HFFc6 (cell line): Measurements from ENCODE around the gene NLK. TPM values are rescaled to one million over a fixed set of nuclear protein-coding genes. Genes with fewer than 3 reads are reported as not detected.
A peak's percentile ranks its signal among the peaks of the same experiment; 100 is the strongest.
"Not testable (repeated sequence)": the region's sequence is repeated elsewhere in the genome, so short reads cannot be mapped to it uniquely, and the experiment has no call there.

ENCODE experiments used
- DNase-seq: peaks from one replicate; pipeline ENCODE4 v3.0.0-alpha.2; 2018
- H3K27ac Mint-ChIP-seq: 2 replicates; pipeline ENCODE4 v1.8.0; 2020; ENCODE audit warnings: mild to moderate bottlenecking, mixed read lengths
- H3K27me3 Mint-ChIP-seq: 2 replicates; pipeline ENCODE4 v1.8.0; 2021; ENCODE audit warnings: mild to moderate bottlenecking, moderate library complexity, mixed read lengths; ENCODE audit not compliant: insufficient read depth
- H3K36me3 Mint-ChIP-seq: 2 replicates; pipeline ENCODE4 v1.8.0; 2021; ENCODE audit warnings: low read depth, mixed read lengths
- H3K4me1 Mint-ChIP-seq: 2 replicates; pipeline ENCODE4 v1.8.0; 2020; ENCODE audit warnings: low read depth, mixed read lengths
- H3K4me3 Mint-ChIP-seq: 2 replicates; pipeline ENCODE4 v1.8.0; 2020; ENCODE audit warnings: mild to moderate bottlenecking, moderate library complexity, mixed read lengths
- H3K9me3 Mint-ChIP-seq: 2 replicates; pipeline ENCODE4 v1.8.0; 2020; ENCODE audit warnings: mild to moderate bottlenecking, mixed read lengths
- total RNA-seq, 6 experiments: library from RNA; stranded (reverse); fragmentation: NEBNext Ultra II Directional; extraction: Animal tissue kit (Norgen Biotek cat#: 25700); gene quantifications; 2 replicates in 1 of 6; 3 replicates in 5 of 6; pipeline ENCODE4 v1.2.3, GENCODE V29; 2021
- TF ChIP-seq, protein P1 (sequence below): fragments of 200-600 bp; sonication (generic); IDR thresholded peaks from 2 replicates; pipeline ENCODE4 v1.5.0; 2021; ENCODE audit warnings: antibody characterized with exemption, mild to moderate bottlenecking

Gene NLK
- total RNA-seq, 6 experiments from 2014 or later: 18.5 to 25.3 (median 22.1) TPM

DNA sequence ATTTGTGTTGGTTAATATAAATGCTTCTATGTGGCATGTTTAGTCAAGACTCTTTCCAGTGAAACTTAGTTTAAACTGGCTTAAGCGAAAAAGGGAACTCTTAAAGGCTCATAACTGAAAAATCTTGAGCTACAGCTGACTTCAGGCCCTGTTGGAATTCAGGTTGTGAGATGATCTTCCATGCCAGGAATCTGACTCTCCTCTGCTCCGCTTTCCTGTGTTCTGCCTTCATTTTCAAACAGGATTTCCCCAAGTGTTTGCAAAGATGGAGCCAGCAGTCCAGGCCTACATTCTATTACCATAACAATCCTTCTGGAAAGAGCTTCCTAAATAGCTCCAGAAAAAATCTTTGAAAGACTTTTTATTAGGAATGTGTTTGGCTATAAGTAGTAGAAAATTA lies 134.9 kb downstream of the NLK start:
- DNase-seq: no peak

DNA sequence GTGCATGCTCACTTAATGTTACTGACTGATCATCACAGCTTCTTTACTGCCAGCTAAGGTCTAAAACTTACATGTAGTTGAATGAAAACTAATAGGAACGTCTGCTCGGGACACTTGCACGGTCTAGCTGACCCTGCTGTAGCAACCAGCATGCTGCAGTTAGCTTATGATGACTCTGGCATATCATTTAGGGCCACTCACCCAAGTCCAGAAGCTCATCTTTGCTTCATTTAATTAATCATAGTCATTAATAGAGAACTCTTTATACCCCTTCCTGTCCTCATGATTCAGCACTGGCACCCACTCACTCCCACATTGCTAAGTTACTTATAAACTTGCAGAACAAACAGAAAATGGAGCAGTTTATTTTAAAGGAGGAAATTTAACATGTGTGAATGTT lies 136.3 kb downstream of the NLK start:
- Mint-ChIP-seq H3K4me1 (peaks cover 58% of the 10 kb centered on the region), H3K36me3 (peaks cover 37% of the 10 kb centered on the region), H3K4me3 (no peak overlapping the region), H3K9me3 (no peaks in the 10 kb centered on the region), H3K27me3 (no peaks in the 10 kb centered on the region), H3K27ac (peak overlapping the region; percentile 80)
- no peak for DNase-seq
- TF ChIP-seq, protein P1, sequence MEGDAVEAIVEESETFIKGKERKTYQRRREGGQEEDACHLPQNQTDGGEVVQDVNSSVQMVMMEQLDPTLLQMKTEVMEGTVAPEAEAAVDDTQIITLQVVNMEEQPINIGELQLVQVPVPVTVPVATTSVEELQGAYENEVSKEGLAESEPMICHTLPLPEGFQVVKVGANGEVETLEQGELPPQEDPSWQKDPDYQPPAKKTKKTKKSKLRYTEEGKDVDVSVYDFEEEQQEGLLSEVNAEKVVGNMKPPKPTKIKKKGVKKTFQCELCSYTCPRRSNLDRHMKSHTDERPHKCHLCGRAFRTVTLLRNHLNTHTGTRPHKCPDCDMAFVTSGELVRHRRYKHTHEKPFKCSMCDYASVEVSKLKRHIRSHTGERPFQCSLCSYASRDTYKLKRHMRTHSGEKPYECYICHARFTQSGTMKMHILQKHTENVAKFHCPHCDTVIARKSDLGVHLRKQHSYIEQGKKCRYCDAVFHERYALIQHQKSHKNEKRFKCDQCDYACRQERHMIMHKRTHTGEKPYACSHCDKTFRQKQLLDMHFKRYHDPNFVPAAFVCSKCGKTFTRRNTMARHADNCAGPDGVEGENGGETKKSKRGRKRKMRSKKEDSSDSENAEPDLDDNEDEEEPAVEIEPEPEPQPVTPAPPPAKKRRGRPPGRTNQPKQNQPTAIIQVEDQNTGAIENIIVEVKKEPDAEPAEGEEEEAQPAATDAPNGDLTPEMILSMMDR: no peak

More for the DNA sequence above, 134.9 kb downstream of the NLK start:
- TF ChIP-seq, protein P1: no peak
- no peak overlapping the region for H3K27ac Mint-ChIP-seq
- H3K27me3 Mint-ChIP-seq: no peaks in the 10 kb centered on the region
- no peaks in the 10 kb centered on the region for H3K9me3 Mint-ChIP-seq
- no peak overlapping the region for H3K4me3 Mint-ChIP-seq
- peaks cover 67% of the 10 kb centered on the region for H3K4me1 Mint-ChIP-seq
- peaks cover 51% of the 10 kb centered on the region for H3K36me3 Mint-ChIP-seq

DNA sequence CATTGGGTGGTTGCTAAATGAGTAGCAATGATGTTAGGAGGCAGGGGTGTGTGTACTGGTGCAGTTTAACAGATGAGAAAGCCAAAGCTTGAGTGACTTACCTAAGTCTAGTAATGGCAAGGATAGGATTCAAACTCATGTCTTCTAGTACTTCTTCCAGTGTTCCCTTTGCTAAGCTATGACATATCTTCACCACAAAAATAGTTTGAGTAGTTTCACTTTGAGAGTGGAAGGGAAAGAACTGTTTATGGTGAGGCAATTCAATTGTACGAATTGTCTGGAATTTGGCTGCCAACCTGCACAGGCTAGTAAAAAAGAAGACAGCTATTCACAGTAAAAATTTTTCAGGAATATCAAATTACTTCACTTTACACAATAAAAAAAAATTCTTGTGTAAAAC lies 138.0 kb downstream of the NLK start:
- H3K36me3 Mint-ChIP-seq: peaks cover 39% of the 10 kb centered on the region
- no peak overlapping the region for H3K4me3 Mint-ChIP-seq
- H3K4me1 Mint-ChIP-seq: peaks cover 47% of the 10 kb centered on the region
- peak; percentile 39 for DNase-seq
- no peaks in the 10 kb centered on the region for H3K27me3 Mint-ChIP-seq
- TF ChIP-seq, protein P1: no peak
- no peaks in the 10 kb centered on the region for H3K9me3 Mint-ChIP-seq
- peak overlapping the region; percentile 53 for H3K27ac Mint-ChIP-seq

DNA sequence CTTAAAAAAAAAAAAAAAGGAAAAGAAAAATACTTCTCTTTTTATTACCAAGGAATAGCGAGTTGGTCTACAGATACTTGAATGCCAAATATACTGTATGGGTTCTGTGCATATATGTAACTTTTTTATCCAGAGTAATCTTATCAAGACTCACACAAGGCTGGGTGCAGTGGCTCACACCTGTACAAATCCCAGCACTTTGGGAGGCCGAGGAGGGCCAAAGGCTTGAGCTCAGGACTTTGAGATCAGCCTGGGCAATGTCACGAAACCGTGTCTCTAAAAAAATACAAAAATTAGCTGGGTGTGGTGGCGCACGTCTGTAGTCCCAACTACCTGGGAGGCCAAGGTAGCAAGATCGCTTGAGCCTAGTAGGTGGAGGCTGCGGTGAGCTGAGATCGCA lies 139.1 kb downstream of the NLK start:
- H3K4me1 Mint-ChIP-seq: peaks cover 47% of the 10 kb centered on the region
- H3K27me3 Mint-ChIP-seq: no peaks in the 10 kb centered on the region
- no peak for DNase-seq
- peaks cover 50% of the 10 kb centered on the region for H3K36me3 Mint-ChIP-seq
- TF ChIP-seq, protein P1: no peak
- H3K4me3 Mint-ChIP-seq: no peak overlapping the region
- H3K9me3 Mint-ChIP-seq: peaks cover 10% of the 10 kb centered on the region
- H3K27ac Mint-ChIP-seq: no peak overlapping the region

DNA sequence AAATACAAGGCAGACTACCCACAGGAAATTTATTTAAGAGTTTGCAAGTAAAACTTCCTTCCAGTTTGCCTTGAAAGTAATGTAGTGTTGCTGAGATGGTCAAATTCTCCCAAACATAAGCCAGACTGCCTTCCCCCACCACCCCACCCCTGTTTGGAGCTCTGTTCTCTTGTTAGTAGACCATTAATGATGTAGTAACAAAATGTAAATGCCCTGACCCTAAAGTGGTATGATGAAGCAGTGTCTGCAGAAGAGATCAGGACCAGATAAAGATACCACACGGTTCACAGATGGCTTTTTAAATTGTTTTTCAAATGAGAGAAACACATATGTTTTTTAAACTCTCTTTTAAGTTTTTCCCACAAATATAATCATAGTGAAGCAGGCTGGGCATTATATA lies 140.1 kb downstream of the NLK start:
- TF ChIP-seq, protein P1: no peak
- no peaks in the 10 kb centered on the region for H3K27me3 Mint-ChIP-seq
- H3K9me3 Mint-ChIP-seq: peaks cover 12% of the 10 kb centered on the region
- H3K27ac Mint-ChIP-seq: no peak overlapping the region
- no peak overlapping the region for H3K4me3 Mint-ChIP-seq
- H3K4me1 Mint-ChIP-seq: peaks cover 41% of the 10 kb centered on the region
- no peak for DNase-seq
- H3K36me3 Mint-ChIP-seq: peaks cover 51% of the 10 kb centered on the region

DNA sequence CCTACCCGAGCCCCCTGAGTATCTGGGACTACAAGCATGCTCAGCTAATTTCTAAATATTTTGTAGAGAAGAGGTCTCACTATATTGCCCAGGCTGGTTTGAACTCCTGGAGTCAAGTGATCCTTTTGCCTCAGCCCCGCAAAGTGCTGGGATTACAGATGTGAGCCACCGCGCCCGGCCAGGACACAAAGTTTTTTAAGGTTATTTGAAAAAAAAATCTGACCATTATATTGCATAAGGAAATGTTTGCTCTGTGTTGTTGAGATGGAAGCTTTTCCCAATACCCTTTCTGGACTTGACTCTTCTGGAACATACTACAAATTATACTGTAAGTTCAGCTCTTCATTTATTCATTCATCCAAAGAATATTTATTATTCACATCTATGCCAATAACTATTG lies 143.2 kb downstream of the NLK start:
- no peaks in the 10 kb centered on the region for H3K27me3 Mint-ChIP-seq
- peaks cover 37% of the 10 kb centered on the region for H3K36me3 Mint-ChIP-seq
- H3K9me3 Mint-ChIP-seq: peaks cover 12% of the 10 kb centered on the region
- no peak for DNase-seq
- H3K4me1 Mint-ChIP-seq: peaks cover 29% of the 10 kb centered on the region
- H3K27ac Mint-ChIP-seq: no peak overlapping the region
- H3K4me3 Mint-ChIP-seq: no peak overlapping the region
- TF ChIP-seq, protein P1: no peak

DNA sequence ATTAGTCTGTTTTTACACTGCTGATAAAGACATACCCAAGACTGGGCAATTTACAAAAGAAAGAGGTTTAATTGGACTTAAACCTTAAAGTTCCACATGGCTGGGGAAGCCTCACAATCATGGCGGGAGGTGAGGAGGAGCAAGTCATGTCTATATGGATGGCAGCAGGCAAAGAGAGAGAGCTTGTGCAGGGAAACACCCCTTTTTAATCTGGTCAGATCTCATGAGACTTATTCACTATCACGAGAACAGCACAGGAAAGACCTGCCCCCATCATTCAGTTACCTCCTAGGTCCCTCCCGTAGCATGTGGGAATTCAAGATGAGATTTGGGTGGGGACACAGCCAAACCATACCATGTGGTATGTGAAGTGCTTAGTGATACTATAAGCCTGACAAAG lies 144.0 kb downstream of the NLK start:
- H3K36me3 Mint-ChIP-seq: peaks cover 41% of the 10 kb centered on the region
- peaks cover 26% of the 10 kb centered on the region for H3K4me1 Mint-ChIP-seq
- not testable (repeated sequence) for H3K27ac Mint-ChIP-seq, H3K27me3 Mint-ChIP-seq, DNase-seq, H3K4me3 Mint-ChIP-seq
- peaks cover 12% of the 10 kb centered on the region for H3K9me3 Mint-ChIP-seq
